ENCODE data around the gene ICOS.

ICOS gene

DNA sequence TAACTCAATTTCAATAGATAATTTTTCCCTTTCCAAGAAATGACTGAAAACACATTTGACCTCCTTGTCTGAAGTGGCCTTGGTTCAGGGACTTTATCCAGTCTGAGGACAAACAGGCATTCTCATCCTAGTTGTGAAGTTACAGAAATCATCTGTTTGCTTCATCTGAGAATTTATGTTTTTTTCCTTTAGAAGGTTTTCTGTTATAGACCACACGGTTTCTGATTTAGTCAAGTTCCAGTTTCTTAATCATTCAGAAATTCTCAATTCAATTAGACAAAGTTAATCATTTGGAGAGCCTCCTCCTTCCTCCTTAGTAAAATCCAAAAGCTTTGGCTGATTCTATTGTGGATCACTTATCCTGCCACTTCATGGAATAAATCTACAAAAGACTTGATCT, 60.9 kb downstream of the ICOS start:
- Histone ChIP-seq H3K9me3 (ENCODE audit: control insufficient read depth, insufficient read depth, low read length) (no peaks in the 10 kb centered on the region), H3K4me1 (ENCODE audit: insufficient read depth, low read length) (no peaks in the 10 kb centered on the region), H3K36me3 (ENCODE audit: insufficient read depth, low read length) (no peaks in the 10 kb centered on the region), H3K9ac (ENCODE audit: low read depth, low read length) (no peak overlapping the region)

DNA sequence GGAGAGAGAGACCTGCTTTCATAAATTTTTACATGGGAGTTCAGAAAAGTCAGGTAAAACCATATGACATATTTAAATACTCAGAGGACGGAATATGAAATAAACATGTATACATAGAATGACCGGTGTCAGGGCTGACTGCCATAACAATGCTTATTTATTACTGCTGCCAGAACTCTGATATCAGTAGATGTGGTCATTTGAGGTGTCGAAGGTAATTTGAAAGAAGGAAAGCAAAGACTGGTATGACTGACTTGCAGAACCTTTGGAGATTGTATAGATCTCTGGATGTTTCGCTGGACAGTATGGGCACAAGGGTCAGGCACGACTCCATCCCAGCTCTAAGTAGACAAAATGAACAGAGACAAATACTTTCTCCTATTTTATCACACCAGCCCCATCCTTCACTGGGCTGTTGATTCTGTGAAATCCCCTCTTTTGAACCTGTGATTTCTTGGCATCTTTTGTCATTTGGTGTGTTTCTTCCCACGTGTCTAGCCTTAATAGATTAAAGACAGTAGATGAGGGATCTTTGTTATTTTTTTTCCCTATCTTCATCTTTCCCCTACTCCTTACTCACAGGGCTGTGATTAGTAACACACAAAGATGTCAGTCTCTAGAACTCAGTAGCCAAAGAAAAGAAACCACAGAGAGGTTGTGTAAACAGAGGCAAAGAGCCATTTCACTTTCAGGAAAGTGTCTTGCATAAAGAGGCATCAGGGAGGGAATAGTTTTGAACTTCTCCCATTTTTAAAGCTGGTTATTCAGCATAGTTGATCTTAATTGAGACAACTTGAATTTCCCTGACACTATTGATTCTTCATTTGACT, 61.6 kb downstream of the ICOS start:
- no peaks in the 10 kb centered on the region for H3K9me3 ChIP-seq (ENCODE audit: control insufficient read depth, insufficient read depth, low read length)
- H3K4me1 ChIP-seq (ENCODE audit: insufficient read depth, low read length) = no peaks in the 10 kb centered on the region

DNA sequence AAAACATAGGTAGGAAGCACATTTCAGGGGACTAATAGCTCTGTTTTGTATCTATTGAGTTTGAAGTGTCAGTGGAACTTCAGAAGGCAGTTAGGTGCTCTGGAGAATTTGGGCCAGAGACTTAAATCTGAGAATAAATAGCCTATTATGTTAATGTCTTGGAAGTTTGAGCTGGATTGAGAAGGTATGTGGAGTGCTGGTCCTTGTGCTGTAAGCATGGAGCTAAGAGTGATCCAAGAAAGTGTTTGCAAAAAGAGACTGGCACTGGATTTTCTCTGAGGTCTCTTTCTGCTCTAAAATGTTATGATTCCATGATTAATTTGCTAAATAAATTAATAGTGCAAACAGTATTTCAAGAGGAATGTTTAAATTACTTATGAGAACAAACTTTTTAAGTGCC, 63.3 kb downstream of the ICOS start:
- no peaks in the 10 kb centered on the region for H3K9me3 ChIP-seq (ENCODE audit: control insufficient read depth, insufficient read depth, low read length)
- H3K9ac ChIP-seq (ENCODE audit: low read depth, low read length) = no peak overlapping the region
- H3K36me3 ChIP-seq (ENCODE audit: insufficient read depth, low read length) = no peaks in the 10 kb centered on the region
- H3K4me1 ChIP-seq (ENCODE audit: insufficient read depth, low read length) = no peaks in the 10 kb centered on the region

More for the DNA sequence above, 61.6 kb downstream of the ICOS start:
- no peaks in the 10 kb centered on the region for H3K36me3 ChIP-seq (ENCODE audit: insufficient read depth, low read length)
- H3K9ac ChIP-seq (ENCODE audit: low read depth, low read length) = no peak overlapping the region

DNA sequence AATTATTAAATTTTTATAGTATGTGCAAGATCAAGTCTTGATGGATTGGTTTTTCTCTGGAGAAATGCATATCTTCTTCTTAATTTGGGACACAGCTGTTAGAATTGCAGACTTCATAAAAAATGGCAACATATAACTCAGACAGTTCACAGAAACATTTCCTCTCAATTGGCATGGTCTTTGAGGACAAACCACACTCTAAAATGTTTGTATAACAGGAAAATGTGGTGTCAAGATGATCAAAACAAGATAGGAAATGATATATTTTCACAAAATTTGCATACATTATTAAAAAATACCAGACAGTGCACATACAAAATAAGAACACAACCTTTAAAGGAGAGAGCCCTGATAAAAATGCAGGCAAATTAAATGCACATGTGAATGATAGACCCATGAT, 63.9 kb downstream of the ICOS start:
- H3K9ac ChIP-seq (ENCODE audit: low read depth, low read length) = no peak overlapping the region
- H3K36me3 ChIP-seq (ENCODE audit: insufficient read depth, low read length) = no peaks in the 10 kb centered on the region
- no peaks in the 10 kb centered on the region for H3K9me3 ChIP-seq (ENCODE audit: control insufficient read depth, insufficient read depth, low read length)
- no peaks in the 10 kb centered on the region for H3K4me1 ChIP-seq (ENCODE audit: insufficient read depth, low read length)

DNA sequence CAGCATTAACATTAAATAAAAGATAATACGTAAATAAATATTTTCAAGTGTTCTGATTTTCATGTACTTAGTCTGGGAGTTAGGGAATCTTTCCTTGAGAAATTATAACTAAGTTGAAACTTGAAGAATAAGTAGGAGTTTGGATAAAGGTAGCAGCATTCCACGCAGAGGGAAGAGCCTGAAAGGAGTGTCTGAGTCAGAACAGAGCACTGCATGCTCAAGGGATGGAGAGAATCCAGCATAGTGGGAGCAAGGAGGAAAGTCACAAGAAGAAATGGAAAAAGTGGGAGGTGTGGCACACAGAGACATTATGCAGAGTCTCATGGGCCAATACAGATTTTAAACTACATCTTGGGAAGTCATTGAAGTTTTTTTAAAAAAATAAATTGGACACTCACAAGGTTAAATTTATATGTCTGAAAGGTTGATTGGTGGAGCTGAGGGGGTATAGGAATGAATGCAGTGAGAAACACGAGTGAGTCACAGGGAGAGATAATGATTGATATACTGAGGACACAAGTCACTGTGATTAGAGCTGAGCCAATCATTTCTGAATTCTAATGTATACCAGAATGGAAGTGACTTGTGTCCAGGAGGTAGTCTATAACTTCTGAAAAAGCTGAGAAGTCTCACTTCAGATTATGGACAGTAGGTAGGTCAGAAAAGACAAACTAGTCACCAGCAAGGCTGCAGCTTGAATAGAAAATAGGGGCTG, 66.9 kb downstream of the ICOS start:
- Histone ChIP-seq H3K9ac (ENCODE audit: low read depth, low read length) (no peak overlapping the region), H3K4me1 (ENCODE audit: insufficient read depth, low read length) (no peaks in the 10 kb centered on the region), H3K36me3 (ENCODE audit: insufficient read depth, low read length) (no peaks in the 10 kb centered on the region), H3K9me3 (ENCODE audit: control insufficient read depth, insufficient read depth, low read length) (no peaks in the 10 kb centered on the region)

DNA sequence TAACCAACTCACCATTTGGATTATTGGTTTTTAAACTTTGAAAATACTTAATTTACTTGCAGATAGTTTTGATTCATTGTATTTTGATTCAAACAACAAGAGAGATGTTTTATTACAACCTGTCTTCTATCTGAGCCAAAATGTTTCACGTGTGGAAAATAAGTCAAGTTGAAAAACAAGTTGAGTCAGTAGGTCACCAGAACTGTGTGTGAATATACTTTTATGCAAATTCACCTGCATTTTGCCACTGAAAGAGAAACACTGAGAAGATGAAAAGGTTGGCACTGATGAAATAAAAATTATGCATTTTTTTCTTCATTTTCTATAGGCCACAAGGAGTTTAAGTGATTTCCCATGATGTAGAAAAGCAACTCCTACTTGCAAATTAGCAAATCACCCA, 68.3 kb downstream of the ICOS start:
- Histone ChIP-seq H3K4me1 (ENCODE audit: insufficient read depth, low read length) (no peaks in the 10 kb centered on the region), H3K9me3 (ENCODE audit: control insufficient read depth, insufficient read depth, low read length) (no peaks in the 10 kb centered on the region), H3K9ac (ENCODE audit: low read depth, low read length) (no peak overlapping the region), H3K36me3 (ENCODE audit: insufficient read depth, low read length) (no peaks in the 10 kb centered on the region)

DNA sequence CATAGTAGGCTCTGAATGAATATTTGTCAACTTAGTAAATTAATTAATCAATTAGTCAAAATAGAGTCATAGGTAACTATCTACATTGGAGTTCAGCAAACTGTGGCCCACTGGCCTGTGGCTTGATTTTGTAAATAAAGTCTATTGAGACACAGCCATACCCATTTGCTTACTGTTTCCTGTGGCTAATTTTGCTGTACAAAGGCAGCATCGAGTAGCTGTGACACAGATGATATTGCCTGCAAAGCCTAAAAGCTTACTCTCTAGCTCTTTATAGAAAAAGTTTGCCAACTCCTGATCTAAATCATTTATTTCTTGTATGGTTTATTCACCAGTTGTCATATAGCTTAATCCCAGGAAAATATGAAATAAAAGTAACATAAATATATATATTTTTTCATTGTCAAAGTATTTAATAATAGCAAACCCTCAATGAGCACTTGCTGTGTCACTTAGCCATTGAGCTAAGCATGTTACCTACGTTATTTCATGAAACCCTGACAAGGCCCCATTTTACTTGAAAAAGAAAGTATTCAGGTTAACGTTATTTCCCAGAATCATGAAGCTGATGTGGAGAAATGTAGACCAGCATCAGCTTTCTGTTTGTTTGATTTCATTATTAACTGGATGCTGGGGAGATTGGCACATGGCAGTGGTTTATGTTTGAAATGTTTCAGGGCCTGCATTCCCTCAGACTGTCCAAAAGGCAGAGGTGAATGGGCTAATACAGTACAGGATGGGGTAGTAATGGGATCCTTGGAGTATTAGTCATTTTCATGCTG, 69.6 kb downstream of the ICOS start:
- H3K9me3 ChIP-seq (ENCODE audit: control insufficient read depth, insufficient read depth, low read length) = no peaks in the 10 kb centered on the region
- H3K9ac ChIP-seq (ENCODE audit: low read depth, low read length) = no peak overlapping the region
- no peaks in the 10 kb centered on the region for H3K36me3 ChIP-seq (ENCODE audit: insufficient read depth, low read length)
- no peaks in the 10 kb centered on the region for H3K4me1 ChIP-seq (ENCODE audit: insufficient read depth, low read length)

DNA sequence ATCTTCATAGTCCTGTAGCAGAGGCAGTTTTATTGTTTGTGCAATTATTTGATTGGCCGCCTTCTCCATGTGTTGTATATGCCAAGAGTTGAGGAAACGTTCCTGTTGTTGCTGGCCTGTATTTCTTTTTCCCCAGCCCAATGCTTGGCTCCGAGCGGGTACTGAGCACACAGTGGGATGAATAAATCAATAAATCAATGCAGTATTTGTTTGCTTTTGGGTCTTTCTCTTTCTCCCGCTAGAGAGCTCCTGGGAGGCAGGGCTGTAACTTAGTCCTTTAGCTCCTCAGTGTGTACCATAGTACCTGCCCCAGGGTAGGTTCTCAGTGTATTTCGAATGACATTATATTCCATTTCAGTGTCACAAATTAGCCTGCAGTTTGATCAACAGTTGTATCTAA, 71.8 kb downstream of the ICOS start:
- H3K9ac ChIP-seq (ENCODE audit: low read depth, low read length) = no peak overlapping the region
- H3K36me3 ChIP-seq (ENCODE audit: insufficient read depth, low read length) = no peaks in the 10 kb centered on the region
- no peaks in the 10 kb centered on the region for H3K9me3 ChIP-seq (ENCODE audit: control insufficient read depth, insufficient read depth, low read length)
- no peaks in the 10 kb centered on the region for H3K4me1 ChIP-seq (ENCODE audit: insufficient read depth, low read length)

DNA sequence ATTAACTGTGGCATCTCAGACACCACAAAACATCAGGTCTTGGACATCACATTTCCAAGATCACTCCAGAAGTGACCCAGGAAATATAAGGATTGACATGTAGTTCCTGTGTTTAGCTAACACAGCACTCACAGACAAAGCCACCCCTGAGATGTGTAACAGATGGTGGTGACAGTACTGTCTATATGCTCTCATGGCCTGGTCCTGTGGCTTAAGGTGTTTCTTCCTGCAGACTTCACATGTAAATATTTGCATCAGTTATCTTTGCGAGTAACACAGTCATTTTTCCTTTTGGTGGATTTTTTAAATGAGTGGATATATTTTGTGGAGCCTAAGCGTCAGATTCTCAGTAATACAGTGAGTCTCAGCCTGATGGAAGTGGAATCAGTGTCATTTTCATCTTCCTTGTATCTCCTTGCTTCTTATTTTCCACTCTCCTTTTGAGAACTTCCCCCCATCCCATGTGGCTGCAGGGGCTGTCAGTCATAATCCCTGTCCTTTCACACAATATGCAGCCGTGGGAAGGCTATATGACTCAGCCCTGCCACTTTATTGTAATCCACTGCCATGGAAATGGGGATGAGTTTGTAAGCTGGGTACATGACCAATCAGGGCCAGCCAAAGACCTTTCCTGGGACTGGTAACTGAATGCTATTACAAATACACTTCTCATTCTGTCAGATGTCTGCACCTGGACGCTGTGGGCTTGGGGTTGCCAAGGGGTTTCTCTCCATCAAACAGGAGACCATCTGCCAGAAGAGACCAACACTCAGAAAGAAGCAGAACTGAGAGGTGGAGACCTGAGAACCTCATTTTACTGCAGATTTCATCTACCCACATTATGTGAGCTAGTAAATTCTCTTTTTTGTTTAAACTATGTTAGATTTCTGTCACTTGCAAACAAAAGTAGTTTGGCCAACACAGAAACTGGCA, 74.3 kb downstream of the ICOS start:
- no peak overlapping the region for H3K9ac ChIP-seq (ENCODE audit: low read depth, low read length)

More for the DNA sequence above, 74.3 kb downstream of the ICOS start:
- Histone ChIP-seq H3K36me3 (ENCODE audit: insufficient read depth, low read length) (no peaks in the 10 kb centered on the region), H3K4me1 (ENCODE audit: insufficient read depth, low read length) (no peaks in the 10 kb centered on the region), H3K9me3 (ENCODE audit: control insufficient read depth, insufficient read depth, low read length) (no peaks in the 10 kb centered on the region; the same call in 1 of the 2 replicates)
